OCI-LY7 (cell line): Measurements from ENCODE around the gene GALNT17. TPM values are rescaled to one million over a fixed set of nuclear protein-coding genes. Genes with fewer than 3 reads are reported as not detected.

ENCODE experiments used
- BruUV-seq: library from RNA; stranded (reverse); fragments of 400-500 nt; replicated peaks from 2 replicates; lab custom pipeline; 2021; lab: Mats Ljungman, UMichigan
- CTCF ChIA-PET: fragments of 300-600 bp; sonication (Branson Sonifier 250); formaldehyde crosslinking; loops from one replicate; lab custom pipeline; 2022; ENCODE audit warnings: antibody characterized with exemption; ENCODE audit not compliant: unreplicated experiment; lab: Charles Lee
- POLR2A ChIA-PET: fragments of 300-600 bp; sonication (Branson Sonifier 250); formaldehyde crosslinking; loops from one replicate; lab custom pipeline; 2022; ENCODE audit warnings: antibody characterized with exemption; lab: Charles Lee
- DNase-seq: peaks from one replicate; pipeline ENCODE4 v3.0.0-alpha.2; 2015; ENCODE audit warnings: low spot score
- H2AFZ ChIP-seq: fragments of 200-600 bp; sonication (generic), shearing (Covaris generic); 2 replicates; pipeline ENCODE4 v1.6.1; 2014; ENCODE audit warnings: mild to moderate bottlenecking, antibody characterized with exemption, low read length, moderate library complexity
- H3K27ac ChIP-seq: fragments of 200-600 bp; sonication (generic); 2 replicates; pipeline ENCODE4 v1.5.1; 2014; ENCODE audit warnings: mixed run types, low read depth, mild to moderate bottlenecking, moderate library complexity, low read length, inconsistent platforms; ENCODE audit not compliant: poor library complexity, severe bottlenecking
- H3K36me3 ChIP-seq: fragments of 200-600 bp; sonication (generic); 2 replicates; pipeline ENCODE4 v1.6.1; 2014; ENCODE audit warnings: mild to moderate bottlenecking, antibody characterized with exemption, low read length, moderate library complexity, mixed read lengths; ENCODE audit not compliant: insufficient read depth
- H3K4me1 ChIP-seq: fragments of 200-600 bp; sonication (generic); 2 replicates; pipeline ENCODE4 v1.5.1; 2014; ENCODE audit warnings: mild to moderate bottlenecking, low read length; ENCODE audit not compliant: insufficient read depth, poor library complexity, severe bottlenecking
- H3K4me2 ChIP-seq: fragments of 200-600 bp; sonication (generic); 2 replicates; pipeline ENCODE4 v1.6.1; 2014; ENCODE audit warnings: mild to moderate bottlenecking, low read length
- H3K4me3 ChIP-seq: fragments of 200-600 bp; sonication (generic); 2 replicates; pipeline ENCODE4 v1.5.1; 2014; ENCODE audit warnings: mild to moderate bottlenecking, low read depth, low read length; ENCODE audit not compliant: poor library complexity, severe bottlenecking
- H3K79me2 ChIP-seq: fragments of 200-600 bp; sonication (generic); 2 replicates; pipeline ENCODE4 v1.6.1; 2016; ENCODE audit warnings: low read depth, mild to moderate bottlenecking, low read length, moderate library complexity, mixed read lengths; ENCODE audit not compliant: insufficient read depth
- H3K9me2 ChIP-seq: fragments of 200-600 bp; sonication (generic); 2 replicates; pipeline ENCODE4 v1.6.1; 2016; ENCODE audit warnings: mild to moderate bottlenecking, low read length, mixed read lengths; ENCODE audit not compliant: insufficient read depth
- H3K9me3 ChIP-seq: fragments of 200-600 bp; sonication (generic); 2 replicates; pipeline ENCODE4 v1.6.1; 2014; ENCODE audit warnings: mild to moderate bottlenecking, mixed run types, low read length, mixed read lengths
- H4K20me1 ChIP-seq: fragments of 200-600 bp; sonication (generic); 2 replicates; pipeline ENCODE4 v1.6.1; 2014; ENCODE audit warnings: mild to moderate bottlenecking, antibody characterized with exemption, low read length, moderate library complexity, mixed read lengths; ENCODE audit not compliant: insufficient read depth
- EZH2phosphoT487 ChIP-seq: fragments of 200-600 bp; sonication (generic); IDR thresholded peaks from 2 replicates; pipeline ENCODE4 v1.6.1; 2018; ENCODE audit warnings: low read depth, borderline replicate concordance, mild to moderate bottlenecking, mixed run types, antibody characterized with exemption, low read length, moderate library complexity, mixed read lengths
- intact Hi-C: fragments of 100-400 bp; cut with micrococcal nuclease; formaldehyde crosslinking; loops from one replicate; pipeline ENCODE4 v1.10.0; 2022; ENCODE audit not compliant: unreplicated experiment
- total RNA-seq, 2 experiments: library from RNA; depleted of rRNA in 1 of 2; stranded (reverse); fragments of >200 nt in 1 of 2; shearing (Covaris generic) in 1 of 2; gene quantifications; 2 replicates each; pipeline ENCODE4 v1.2.3, GENCODE V29; 2014 to 2022
- TF ChIP-seq, protein P1 (sequence below): fragments of 200-600 bp; sonication (generic); conservative IDR thresholded peaks from 2 replicates; pipeline ENCODE4 v1.5.1; 2014; ENCODE audit warnings: mild to moderate bottlenecking, antibody characterized with exemption, low read length, moderate library complexity, mixed read lengths

GALNT17 gene
- total RNA-seq, 2 experiments from 2014 or later = not detected

DNA sequence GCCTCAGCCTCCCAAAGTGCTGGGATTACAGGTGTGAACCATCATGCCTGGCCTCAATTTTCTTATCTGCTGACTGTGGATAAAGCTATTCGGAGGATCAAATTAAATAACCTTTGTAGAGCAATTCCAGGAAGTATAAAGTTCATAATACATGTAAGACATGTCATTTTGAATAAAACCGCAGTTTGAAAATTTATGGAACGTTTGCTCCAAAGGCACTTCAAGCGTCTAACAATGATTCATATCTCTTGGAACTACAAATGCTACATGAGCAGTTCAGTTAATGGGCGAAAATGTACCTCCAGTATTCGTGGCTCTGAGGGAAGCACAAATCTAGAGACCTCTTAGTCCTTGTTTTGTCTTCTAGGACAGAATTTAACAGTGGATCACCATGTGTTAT is 190.3 kb downstream of the GALNT17 start:
- Histone ChIP-seq H3K4me1 (no peaks in the 10 kb centered on the region), H4K20me1 (no peaks in the 10 kb centered on the region), H2AFZ (no peak overlapping the region), H3K79me2 (no peaks in the 10 kb centered on the region), H3K4me3 (no peak overlapping the region), H3K9me3 (no peaks in the 10 kb centered on the region), H3K27ac (no peak overlapping the region), H3K4me2 (no peak overlapping the region), H3K9me2 (no peaks in the 10 kb centered on the region), H3K36me3 (no peaks in the 10 kb centered on the region)
- no peak for DNase-seq
- ChIA-PET CTCF (no interaction called here), POLR2A (no interaction called here)
- TF ChIP-seq EZH2phosphoT487 = no peak
- TF ChIP-seq, protein P1, sequence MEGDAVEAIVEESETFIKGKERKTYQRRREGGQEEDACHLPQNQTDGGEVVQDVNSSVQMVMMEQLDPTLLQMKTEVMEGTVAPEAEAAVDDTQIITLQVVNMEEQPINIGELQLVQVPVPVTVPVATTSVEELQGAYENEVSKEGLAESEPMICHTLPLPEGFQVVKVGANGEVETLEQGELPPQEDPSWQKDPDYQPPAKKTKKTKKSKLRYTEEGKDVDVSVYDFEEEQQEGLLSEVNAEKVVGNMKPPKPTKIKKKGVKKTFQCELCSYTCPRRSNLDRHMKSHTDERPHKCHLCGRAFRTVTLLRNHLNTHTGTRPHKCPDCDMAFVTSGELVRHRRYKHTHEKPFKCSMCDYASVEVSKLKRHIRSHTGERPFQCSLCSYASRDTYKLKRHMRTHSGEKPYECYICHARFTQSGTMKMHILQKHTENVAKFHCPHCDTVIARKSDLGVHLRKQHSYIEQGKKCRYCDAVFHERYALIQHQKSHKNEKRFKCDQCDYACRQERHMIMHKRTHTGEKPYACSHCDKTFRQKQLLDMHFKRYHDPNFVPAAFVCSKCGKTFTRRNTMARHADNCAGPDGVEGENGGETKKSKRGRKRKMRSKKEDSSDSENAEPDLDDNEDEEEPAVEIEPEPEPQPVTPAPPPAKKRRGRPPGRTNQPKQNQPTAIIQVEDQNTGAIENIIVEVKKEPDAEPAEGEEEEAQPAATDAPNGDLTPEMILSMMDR = no peak
- no TSS peak for BruUV-seq
- intact Hi-C loops = no loop called here

DNA sequence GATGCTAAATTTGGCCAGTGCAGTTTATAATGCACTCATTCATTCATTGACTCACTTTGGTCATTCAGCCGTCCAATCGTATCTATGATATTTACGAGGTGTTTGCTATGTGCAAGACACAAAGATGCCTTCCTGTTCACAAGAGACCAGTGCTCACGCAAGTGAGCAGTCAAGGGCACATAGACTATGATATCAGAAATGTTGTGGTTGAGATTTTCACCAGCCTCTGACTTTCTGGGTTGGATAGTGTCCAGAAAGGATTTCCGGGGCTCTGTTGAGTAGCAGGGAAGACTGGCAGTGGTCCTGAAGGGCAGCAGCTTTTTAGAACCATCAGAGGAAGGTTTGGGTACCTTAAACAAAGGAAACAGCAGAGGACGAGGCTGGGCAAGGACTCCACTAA is 191.8 kb downstream of the GALNT17 start:
- H3K79me2 ChIP-seq = no peaks in the 10 kb centered on the region
- TF ChIP-seq, protein P1 = no peak
- TF ChIP-seq EZH2phosphoT487 = no peak
- no peaks in the 10 kb centered on the region for H3K4me1 ChIP-seq
- intact Hi-C loops = no loop called here
- no peak for DNase-seq
- no peaks in the 10 kb centered on the region for H3K36me3 ChIP-seq
- H3K9me3 ChIP-seq = no peaks in the 10 kb centered on the region
- no peak overlapping the region for H3K27ac ChIP-seq
- CTCF ChIA-PET = no interaction called here
- no peak overlapping the region for H2AFZ ChIP-seq
- no peaks in the 10 kb centered on the region for H3K9me2 ChIP-seq
- H4K20me1 ChIP-seq = no peaks in the 10 kb centered on the region
- no peak overlapping the region for H3K4me2 ChIP-seq
- H3K4me3 ChIP-seq = no peak overlapping the region
- POLR2A ChIA-PET = no interaction called here
- no TSS peak for BruUV-seq

GRCh38 chr7:71325151-71325550 is 193.2 kb downstream of the GALNT17 start:
- no peaks in the 10 kb centered on the region for H3K9me3 ChIP-seq
- no peak overlapping the region for H3K4me2 ChIP-seq
- no peak for DNase-seq
- no peak for TF ChIP-seq EZH2phosphoT487
- TF ChIP-seq, protein P1 = no peak
- no TSS peak for BruUV-seq
- H3K36me3 ChIP-seq = no peaks in the 10 kb centered on the region
- no peaks in the 10 kb centered on the region for H3K9me2 ChIP-seq
- ChIA-PET CTCF (no interaction called here), POLR2A (no interaction called here)
- H3K4me3 ChIP-seq = no peak overlapping the region
- no peak overlapping the region for H2AFZ ChIP-seq
- H3K4me1 ChIP-seq = no peaks in the 10 kb centered on the region
- H4K20me1 ChIP-seq = no peaks in the 10 kb centered on the region
- intact Hi-C loops = no loop called here
- no peak overlapping the region for H3K27ac ChIP-seq
- no peaks in the 10 kb centered on the region for H3K79me2 ChIP-seq
